GM23338 (cell line): ENCODE measurements around the gene CREB3L2. TPM values are rescaled to one million over a fixed set of nuclear protein-coding genes. Genes with fewer than 3 reads are reported as not detected.

Experiments
- ATAC-seq: fragments of 200-7000 bp; cut with Tn5 transposase; 3 replicates; pipeline ENCODE4 v1.9.1; 2020
- DNase-seq: peaks from one replicate; pipeline ENCODE4 v3.0.0-alpha.2; 2015; ENCODE audit warnings: low spot score
- H2AFZ ChIP-seq: fragments of 200-600 bp; sonication (generic); 2 replicates; pipeline ENCODE4 v1.8.0; 2016; ENCODE audit warnings: antibody characterized with exemption, mild to moderate bottlenecking, moderate library complexity
- H3F3A ChIP-seq: fragments of 200-600 bp; sonication (generic); replicated peaks from 2 replicates; pipeline ENCODE4 v1.8.0; 2017; ENCODE audit warnings: antibody characterized with exemption, mixed run types, low read depth
- H3K27ac ChIP-seq: fragments of 200-600 bp; sonication (generic); 2 replicates; pipeline ENCODE4 v1.6.1; 2016; ENCODE audit warnings: low read depth
- H3K27me3 ChIP-seq: fragments of 200-600 bp; sonication (generic); 2 replicates; pipeline ENCODE4 v1.8.0; 2016; ENCODE audit warnings: mild to moderate bottlenecking, mixed run types, moderate library complexity; ENCODE audit not compliant: insufficient read depth
- H3K36me3 ChIP-seq: fragments of 200-600 bp; sonication (generic); 2 replicates; pipeline ENCODE4 v1.8.0; 2016; ENCODE audit warnings: mild to moderate bottlenecking; ENCODE audit not compliant: insufficient read depth
- H3K4me1 ChIP-seq: fragments of 200-600 bp; sonication (generic); 2 replicates; pipeline ENCODE4 v1.8.0; 2016; ENCODE audit warnings: mild to moderate bottlenecking, moderate library complexity; ENCODE audit not compliant: insufficient read depth
- H3K4me2 ChIP-seq: fragments of 200-600 bp; sonication (generic); 2 replicates; pipeline ENCODE4 v1.7.1; 2017; ENCODE audit warnings: mixed run types
- H3K4me3 ChIP-seq: fragments of 200-600 bp; sonication (generic); 2 replicates; pipeline ENCODE4 v1.6.1; 2016; ENCODE audit warnings: mixed run types
- H3K79me2 ChIP-seq: fragments of 200-600 bp; sonication (generic); replicated peaks from 2 replicates; pipeline ENCODE4 v1.8.0; 2017; ENCODE audit warnings: mild to moderate bottlenecking; ENCODE audit not compliant: insufficient read depth
- H3K9me2 ChIP-seq: fragments of 200-600 bp; sonication (generic); 2 replicates; pipeline ENCODE4 v1.8.0; 2017; ENCODE audit not compliant: insufficient read depth
- H4K20me1 ChIP-seq: fragments of 200-600 bp; sonication (generic); replicated peaks from 2 replicates; pipeline ENCODE4 v1.8.0; 2017; ENCODE audit warnings: mild to moderate bottlenecking; ENCODE audit not compliant: insufficient read depth
- H3K27ac Mint-ChIP-seq: 2 replicates; pipeline ENCODE4 v1.8.0; 2020; ENCODE audit warnings: inconsistent platforms, mild to moderate bottlenecking, moderate library complexity, mixed read lengths
- H3K27me3 Mint-ChIP-seq: 3 replicates; pipeline ENCODE4 v1.8.0; 2022; ENCODE audit warnings: low read depth, mild to moderate bottlenecking, moderate library complexity, mixed read lengths, inconsistent platforms; ENCODE audit not compliant: insufficient read depth, poor library complexity
- H3K36me3 Mint-ChIP-seq: 3 replicates; pipeline ENCODE4 v1.8.0; 2021; ENCODE audit warnings: low read depth, mild to moderate bottlenecking, inconsistent platforms, moderate library complexity, mixed read lengths
- H3K4me1 Mint-ChIP-seq: 3 replicates; pipeline ENCODE4 v1.8.0; 2020; ENCODE audit warnings: mild to moderate bottlenecking, inconsistent platforms, mixed read lengths
- H3K4me3 Mint-ChIP-seq: 3 replicates; pipeline ENCODE4 v1.8.0; 2021; ENCODE audit warnings: moderate library complexity, mild to moderate bottlenecking, inconsistent platforms, mixed read lengths
- H3K9me3 Mint-ChIP-seq: 3 replicates; pipeline ENCODE4 v1.8.0; 2020; ENCODE audit warnings: moderate library complexity, mild to moderate bottlenecking, inconsistent platforms, mixed read lengths
- CREB1 ChIP-seq: fragments of 250-450 bp; sonication (Bioruptor Pico); IDR thresholded peaks from 2 replicates; pipeline ENCODE4 v1.5.0; 2020; ENCODE audit warnings: low read depth, mild to moderate bottlenecking, moderate library complexity
- CTCF ChIP-seq, 2 experiments: fragments of 200-600 bp in 1 of 2; sonication (generic) in 1 of 2; conservative IDR thresholded peaks; 2 replicates each; pipeline versions ENCODE4 v1.5.1 to v1.6.1; 2016 to 2017; ENCODE audit warnings: antibody characterized with exemption in 2 of 2, low read depth in 2 of 2, mild to moderate bottlenecking in 2 of 2, moderate library complexity in 1 of 2
- EZH2 ChIP-seq: fragments of 200-600 bp; sonication (generic); IDR thresholded peaks from one replicate; pipeline ENCODE4 v1.8.0; 2017; ENCODE audit warnings: antibody characterized with exemption, mild to moderate bottlenecking, low read depth; ENCODE audit not compliant: unreplicated experiment
- EZH2phosphoT487 ChIP-seq: fragments of 200-600 bp; sonication (generic); IDR thresholded peaks from one replicate; pipeline ENCODE4 v1.8.1; 2018; ENCODE audit warnings: antibody characterized with exemption; ENCODE audit not compliant: unreplicated experiment
- JUNB ChIP-seq: IDR thresholded peaks from one replicate; pipeline ENCODE4 v1.6.1; 2016; ENCODE audit warnings: antibody characterized with exemption; ENCODE audit not compliant: unreplicated experiment
- NANOG ChIP-seq: IDR thresholded peaks from 2 replicates; pipeline ENCODE4 v1.6.1; 2016; ENCODE audit warnings: antibody characterized with exemption, borderline replicate concordance
- POLR2AphosphoS5 ChIP-seq: IDR thresholded peaks from 2 replicates; pipeline ENCODE4 v1.6.1; 2016; ENCODE audit warnings: antibody characterized with exemption, low read depth
- REST ChIP-seq: IDR thresholded peaks from one replicate; pipeline ENCODE4 v1.6.1; 2018; ENCODE audit warnings: antibody characterized with exemption; ENCODE audit not compliant: unreplicated experiment
- STAT1 ChIP-seq: IDR thresholded peaks from one replicate; pipeline ENCODE4 v1.6.1; 2016; ENCODE audit warnings: antibody characterized with exemption; ENCODE audit not compliant: unreplicated experiment
- ZNF114 ChIP-seq: fragments of 250-450 bp; sonication (Bioruptor Pico); IDR thresholded peaks from 2 replicates; pipeline ENCODE4 v1.5.0; 2020; ENCODE audit warnings: mild to moderate bottlenecking, moderate library complexity
- ZNF331 ChIP-seq: fragments of 250-450 bp; sonication (Bioruptor Pico); IDR thresholded peaks from 2 replicates; pipeline ENCODE4 v1.5.0; 2020; ENCODE audit warnings: low read depth, mild to moderate bottlenecking, moderate library complexity
- ZNF462 ChIP-seq: fragments of 250-450 bp; sonication (Bioruptor Pico); IDR thresholded peaks from 2 replicates; pipeline ENCODE4 v1.5.0; 2020; ENCODE audit warnings: mild to moderate bottlenecking, moderate library complexity
- polyA plus RNA-seq: library from polyadenylated mRNA; unstranded; fragments of >200 nt; fragmentation: Nextera tagmentation; extraction: Ambion mirVana; gene quantifications from 2 replicates; pipeline ENCODE4 v1.2.1, GENCODE V29; 2016
- total RNA-seq: library from RNA; depleted of rRNA; stranded (reverse); fragments of >200 nt; shearing (Covaris generic); gene quantifications from 2 replicates; pipeline ENCODE4 v1.2.3, GENCODE V29; 2014
- TF ChIP-seq, protein P1 (sequence below): IDR thresholded peaks from 2 replicates; pipeline ENCODE4 v1.6.1; 2016; ENCODE audit warnings: antibody characterized with exemption

CREB3L2 gene
- total and polyA plus RNA-seq, 2 experiments from 2014 or later: 14.5 to 27.1 TPM

- H2AFZ ChIP-seq: no peak overlapping the region
- H3K4me3 Mint-ChIP-seq: no peak overlapping the region
- H3K9me2 ChIP-seq: no peaks in the 10 kb centered on the region
These were observed 31.5 kb downstream of the CREB3L2 start for GRCh38 chr7:137970253-137970975.

More at GRCh38 chr7:137970253-137970975, 31.5 kb downstream of the CREB3L2 start:
- Mint-ChIP-seq H3K36me3 (peaks cover 22% of the 10 kb centered on the region), H3K27me3 (peaks cover 3% of the 10 kb centered on the region), H3K27ac (no peak overlapping the region), H3K9me3 (peaks cover 5% of the 10 kb centered on the region), H3K4me1 (peaks cover 17% of the 10 kb centered on the region)
- DNase-seq: no peak
- Histone ChIP-seq H3K4me2 (no peak overlapping the region), H3F3A (0 out of 2 replicates have a peak, but pooled peaks cover 3% of the 10 kb centered on the region), H4K20me1 (peaks cover 18% of the 10 kb centered on the region), H3K27ac (no peak overlapping the region), H3K4me3 (no peak overlapping the region), H3K4me1 (peaks cover 16% of the 10 kb centered on the region), H3K79me2 (peaks cover 96% of the 10 kb centered on the region), H3K36me3 (0 out of 2 replicates have a peak, but pooled peaks cover 6% of the 10 kb centered on the region), H3K27me3 (no peaks in the 10 kb centered on the region)
- ATAC-seq: no peak
- TF ChIP-seq CREB1 (CRISPR knock-in tag) (no peak), STAT1 (no peak), NANOG (no peak), ZNF331 (CRISPR knock-in tag) (no peak), EZH2 (no peak), REST (no peak), JUNB (no peak), ZNF114 (CRISPR knock-in tag) (no peak), EZH2phosphoT487 (no peak), ZNF462 (CRISPR knock-in tag) (no peak), CTCF (conservative IDR thresholded peaks at IDR 0.05; ENCODE audit: low read depth in 2 of 2) (no peak), POLR2AphosphoS5 (no peak)
- TF ChIP-seq, protein P1, sequence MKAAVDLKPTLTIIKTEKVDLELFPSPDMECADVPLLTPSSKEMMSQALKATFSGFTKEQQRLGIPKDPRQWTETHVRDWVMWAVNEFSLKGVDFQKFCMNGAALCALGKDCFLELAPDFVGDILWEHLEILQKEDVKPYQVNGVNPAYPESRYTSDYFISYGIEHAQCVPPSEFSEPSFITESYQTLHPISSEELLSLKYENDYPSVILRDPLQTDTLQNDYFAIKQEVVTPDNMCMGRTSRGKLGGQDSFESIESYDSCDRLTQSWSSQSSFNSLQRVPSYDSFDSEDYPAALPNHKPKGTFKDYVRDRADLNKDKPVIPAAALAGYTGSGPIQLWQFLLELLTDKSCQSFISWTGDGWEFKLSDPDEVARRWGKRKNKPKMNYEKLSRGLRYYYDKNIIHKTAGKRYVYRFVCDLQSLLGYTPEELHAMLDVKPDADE: no peak
